ENCODE data around the gene SIRPD.

SIRPD gene

DNA sequence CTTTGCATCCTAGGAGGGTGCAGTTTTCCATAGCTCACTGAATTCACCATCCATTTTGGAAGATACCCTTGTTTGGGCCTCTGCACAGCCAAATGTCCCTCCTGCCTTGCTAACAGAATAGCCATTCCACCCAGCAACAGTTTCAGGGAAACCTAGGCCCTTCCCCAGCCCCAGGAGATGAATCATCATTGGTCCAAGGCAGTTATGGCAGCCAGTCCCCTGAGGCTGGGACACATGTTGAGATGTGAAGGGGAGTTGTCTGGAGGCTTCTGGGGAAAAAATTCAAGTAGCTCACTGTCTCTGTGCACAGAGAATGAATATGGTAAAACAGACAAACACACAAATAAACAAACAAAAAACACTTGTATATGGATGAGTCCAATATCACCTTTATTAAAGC lies 48.9 kb downstream of the SIRPD start:
- Histone ChIP-seq H3K4me2 (ENCODE audit: low read length) (no peak overlapping the region), H3K9me2 (replicated peaks; ENCODE audit: control insufficient read depth, low read length) (no peaks in the 10 kb centered on the region), H3K27ac (ENCODE audit: low read depth, low read length) (no peak overlapping the region), H3F3A (ENCODE audit: control insufficient read depth, insufficient read depth) (no peaks in the 10 kb centered on the region), H3K4me1 (ENCODE audit: control insufficient read depth, low read length) (peaks cover under 1% of the 10 kb centered on the region), H3K27me3 (ENCODE audit: control insufficient read depth, low read length) (peaks cover 12% of the 10 kb centered on the region), H3K4me3 (ENCODE audit: low read length) (no peak overlapping the region), H4K20me1 (ENCODE audit: control insufficient read depth, insufficient read depth, low read depth, low read length) (no peaks in the 10 kb centered on the region), H3K79me2 (ENCODE audit: control insufficient read depth, low read length) (no peaks in the 10 kb centered on the region), H3K9me3 (ENCODE audit: control insufficient read depth, insufficient read depth, low read length) (no peaks in the 10 kb centered on the region), H3K36me3 (ENCODE audit: control insufficient read depth, low read length) (no peaks in the 10 kb centered on the region)
- TF ChIP-seq, protein P1, sequence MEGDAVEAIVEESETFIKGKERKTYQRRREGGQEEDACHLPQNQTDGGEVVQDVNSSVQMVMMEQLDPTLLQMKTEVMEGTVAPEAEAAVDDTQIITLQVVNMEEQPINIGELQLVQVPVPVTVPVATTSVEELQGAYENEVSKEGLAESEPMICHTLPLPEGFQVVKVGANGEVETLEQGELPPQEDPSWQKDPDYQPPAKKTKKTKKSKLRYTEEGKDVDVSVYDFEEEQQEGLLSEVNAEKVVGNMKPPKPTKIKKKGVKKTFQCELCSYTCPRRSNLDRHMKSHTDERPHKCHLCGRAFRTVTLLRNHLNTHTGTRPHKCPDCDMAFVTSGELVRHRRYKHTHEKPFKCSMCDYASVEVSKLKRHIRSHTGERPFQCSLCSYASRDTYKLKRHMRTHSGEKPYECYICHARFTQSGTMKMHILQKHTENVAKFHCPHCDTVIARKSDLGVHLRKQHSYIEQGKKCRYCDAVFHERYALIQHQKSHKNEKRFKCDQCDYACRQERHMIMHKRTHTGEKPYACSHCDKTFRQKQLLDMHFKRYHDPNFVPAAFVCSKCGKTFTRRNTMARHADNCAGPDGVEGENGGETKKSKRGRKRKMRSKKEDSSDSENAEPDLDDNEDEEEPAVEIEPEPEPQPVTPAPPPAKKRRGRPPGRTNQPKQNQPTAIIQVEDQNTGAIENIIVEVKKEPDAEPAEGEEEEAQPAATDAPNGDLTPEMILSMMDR (IDR thresholded peaks at IDR 0.05; ENCODE audit: low read depth, low read length, poor library complexity, severe bottlenecking) = no peak
- no peak for TF ChIP-seq EZH2phosphoT487 (IDR thresholded peaks at IDR 0.05; ENCODE audit: borderline replicate concordance, low read length)

DNA sequence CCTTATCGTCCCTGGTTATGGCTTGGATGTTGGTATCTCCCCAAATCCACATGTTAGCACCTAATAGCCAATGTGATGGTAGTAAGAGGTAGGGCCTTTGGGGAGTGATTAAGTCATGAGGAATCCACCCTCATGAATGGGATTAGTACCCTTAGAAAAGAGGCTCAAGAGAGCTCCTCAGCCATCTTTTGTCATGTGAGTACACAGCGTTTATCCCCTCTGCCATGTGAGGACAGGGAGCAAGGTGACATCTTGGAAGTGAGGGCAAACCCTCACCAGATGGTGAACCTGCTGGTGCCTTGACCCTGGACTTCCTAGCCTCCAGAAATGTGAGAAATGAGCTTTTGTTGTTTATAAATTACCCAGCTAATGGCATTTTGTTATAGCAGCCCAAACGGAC lies 50.2 kb downstream of the SIRPD start:
- TF ChIP-seq, protein P1 (IDR thresholded peaks at IDR 0.05; ENCODE audit: low read depth, low read length, poor library complexity, severe bottlenecking) = no peak
- TF ChIP-seq EZH2phosphoT487 (IDR thresholded peaks at IDR 0.05; ENCODE audit: borderline replicate concordance, low read length) = no peak

DNA sequence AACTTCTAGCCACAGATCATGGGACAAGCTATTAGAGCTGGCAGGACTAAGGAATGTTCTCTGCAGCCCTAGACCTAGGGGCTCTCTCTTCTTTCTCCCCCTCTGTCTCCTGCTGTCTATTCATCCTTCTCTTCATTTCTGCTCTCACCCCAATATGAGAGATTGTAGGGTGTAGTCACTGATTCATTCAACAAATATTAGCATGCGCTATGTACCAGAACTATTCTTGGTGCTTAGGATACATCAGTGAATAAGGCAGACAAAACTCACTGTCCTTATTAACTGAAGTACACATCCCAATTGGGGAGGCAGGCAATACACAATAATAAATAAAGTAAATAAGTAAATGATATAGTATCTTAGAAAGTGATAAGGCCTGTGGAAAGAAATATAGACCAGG lies 51.6 kb downstream of the SIRPD start:
- no peak overlapping the region for H3K4me3 ChIP-seq (ENCODE audit: low read length)
- H3K4me1 ChIP-seq (ENCODE audit: control insufficient read depth, low read length) = peaks cover 17% of the 10 kb centered on the region
- no peaks in the 10 kb centered on the region for H3K79me2 ChIP-seq (ENCODE audit: control insufficient read depth, low read length)
- no peak for TF ChIP-seq EZH2phosphoT487 (IDR thresholded peaks at IDR 0.05; ENCODE audit: borderline replicate concordance, low read length)
- TF ChIP-seq, protein P1 (IDR thresholded peaks at IDR 0.05; ENCODE audit: low read depth, low read length, poor library complexity, severe bottlenecking) = no peak
- no peak overlapping the region for H3K4me2 ChIP-seq (ENCODE audit: low read length)
- H3K9me2 ChIP-seq (replicated peaks; ENCODE audit: control insufficient read depth, low read length) = no peaks in the 10 kb centered on the region
- H3F3A ChIP-seq (ENCODE audit: control insufficient read depth, insufficient read depth) = no peaks in the 10 kb centered on the region
- H4K20me1 ChIP-seq (ENCODE audit: control insufficient read depth, insufficient read depth, low read depth, low read length) = no peaks in the 10 kb centered on the region
- no peaks in the 10 kb centered on the region for H3K9me3 ChIP-seq (ENCODE audit: control insufficient read depth, insufficient read depth, low read length)
- H3K27ac ChIP-seq (ENCODE audit: low read depth, low read length) = no peak overlapping the region
- H3K27me3 ChIP-seq (ENCODE audit: control insufficient read depth, low read length) = peaks cover 11% of the 10 kb centered on the region
- no peaks in the 10 kb centered on the region for H3K36me3 ChIP-seq (ENCODE audit: control insufficient read depth, low read length)

More for the DNA sequence above, 50.2 kb downstream of the SIRPD start:
- Histone ChIP-seq H3K36me3 (ENCODE audit: control insufficient read depth, low read length) (no peaks in the 10 kb centered on the region), H3K27me3 (ENCODE audit: control insufficient read depth, low read length) (peaks cover 12% of the 10 kb centered on the region), H3K4me1 (ENCODE audit: control insufficient read depth, low read length) (peaks cover 12% of the 10 kb centered on the region), H3K4me2 (ENCODE audit: low read length) (no peak overlapping the region), H4K20me1 (ENCODE audit: control insufficient read depth, insufficient read depth, low read depth, low read length) (no peaks in the 10 kb centered on the region), H3K9me3 (ENCODE audit: control insufficient read depth, insufficient read depth, low read length) (no peaks in the 10 kb centered on the region), H3K79me2 (ENCODE audit: control insufficient read depth, low read length) (no peaks in the 10 kb centered on the region), H3K9me2 (replicated peaks; ENCODE audit: control insufficient read depth, low read length) (no peaks in the 10 kb centered on the region), H3K27ac (ENCODE audit: low read depth, low read length) (no peak overlapping the region), H3F3A (ENCODE audit: control insufficient read depth, insufficient read depth) (no peaks in the 10 kb centered on the region), H3K4me3 (ENCODE audit: low read length) (no peak overlapping the region)
